ENCODE data around the gene GALNT2. TPM values are rescaled to one million over a fixed set of nuclear protein-coding genes. Genes with fewer than 3 reads are reported as not detected.

The GALNT2 gene
- total RNA-seq, 1 donor from 2014 or later: 32.8 TPM

- DNase-seq: no peak
Measured at GRCh38 chr1:230326971-230327891, 260.2 kb downstream of the GALNT2 start.

GRCh38 chr1:230327892-230328284 lies 260.9 kb downstream of the GALNT2 start:
- no peak for DNase-seq

GRCh38 chr1:230328342-230329015 lies 261.4 kb downstream of the GALNT2 start:
- no peak for DNase-seq

- DNase-seq: no peak
Measured at GRCh38 chr1:230330157-230330556, 263.1 kb downstream of the GALNT2 start.
